ENCODE measurements around the gene TAF1C.

DNA sequence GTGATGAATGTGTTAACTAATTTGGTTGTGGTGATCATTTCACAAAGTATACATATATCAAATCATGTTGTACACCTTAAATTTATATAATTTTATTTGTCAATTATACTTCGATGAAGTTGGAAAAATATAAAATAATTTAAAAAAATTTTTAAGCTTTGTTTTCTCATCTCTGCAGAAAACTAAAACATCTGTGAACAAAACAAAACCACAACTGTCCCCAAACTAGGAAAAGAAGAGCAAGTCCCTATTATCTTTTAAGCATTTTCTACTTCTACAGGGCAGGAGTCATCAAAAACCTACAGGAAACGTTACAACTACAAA, 48.4 kb downstream of the TAF1C start:
- TF ChIP-seq MAZ (CRISPR knock-in tag; conservative IDR thresholded peaks at IDR 0.05 in 1 of 2, IDR thresholded peaks at IDR 0.05 in 1 of 2) = no peak
- no peak for TF ChIP-seq ZBTB34 (CRISPR knock-in tag; IDR thresholded peaks at IDR 0.05)
- TF ChIP-seq ESRRB (CRISPR knock-in tag; IDR thresholded peaks at IDR 0.05; ENCODE audit: borderline replicate concordance) = no peak
- 0 out of 2 replicates have a peak, but pooled peaks have one; percentile 53 for TF ChIP-seq CUX1 (CRISPR knock-in tag; IDR thresholded peaks at IDR 0.05)
- TF ChIP-seq, protein P1, sequence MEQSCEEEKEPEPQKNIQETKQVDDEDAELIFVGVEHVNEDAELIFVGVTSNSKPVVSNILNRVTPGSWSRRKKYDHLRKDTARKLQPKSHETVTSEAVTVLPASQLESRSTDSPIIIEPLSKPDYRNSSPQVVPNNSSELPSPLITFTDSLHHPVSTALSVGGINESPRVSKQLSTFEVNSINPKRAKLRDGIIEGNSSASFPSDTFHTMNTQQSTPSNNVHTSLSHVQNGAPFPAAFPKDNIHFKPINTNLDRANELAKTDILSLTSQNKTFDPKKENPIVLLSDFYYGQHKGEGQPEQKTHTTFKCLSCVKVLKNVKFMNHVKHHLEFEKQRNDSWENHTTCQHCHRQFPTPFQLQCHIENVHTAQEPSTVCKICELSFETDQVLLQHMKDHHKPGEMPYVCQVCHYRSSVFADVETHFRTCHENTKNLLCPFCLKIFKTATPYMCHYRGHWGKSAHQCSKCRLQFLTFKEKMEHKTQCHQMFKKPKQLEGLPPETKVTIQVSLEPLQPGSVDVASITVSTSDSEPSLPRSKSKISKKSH (CRISPR knock-in tag; IDR thresholded peaks at IDR 0.05) = no peak
